Stimulated activated CD4-positive, alpha-beta T cell treated with anti-CD3 and anti-CD28 coated beads, Interleukin-1b, Interleukin-23, amount 100 ng/mL, for 1 hour (primary cell): ENCODE measurements around the gene GSK3B.
"Not testable (repeated sequence)": the region's sequence is repeated elsewhere in the genome, so short reads cannot be mapped to it uniquely, and the experiment has no call there.

ENCODE experiments used
- DNase-seq, 2 donors: peaks; one replicate each; pipeline ENCODE4 v3.0.0-alpha.2; 2020; ENCODE audit warnings: low read depth in 2 of 2

Gene GSK3B

GRCh38 chr3:120053647-120054046 is 40.6 kb downstream of the GSK3B start:
- DNase-seq = not testable (repeated sequence)

- no peak for DNase-seq
These were observed 41.6 kb downstream of the GSK3B start for GRCh38 chr3:120052677-120053076.

GRCh38 chr3:120052225-120052624 is 42.0 kb downstream of the GSK3B start:
- no peak for DNase-seq

- DNase-seq = not testable (repeated sequence)
These were observed 42.7 kb downstream of the GSK3B start for GRCh38 chr3:120051570-120051969.

GRCh38 chr3:120049881-120050539 is 44.2 kb downstream of the GSK3B start:
- no peak for DNase-seq

GRCh38 chr3:120049072-120049471 is 45.2 kb downstream of the GSK3B start:
- DNase-seq = no peak

GRCh38 chr3:120048355-120049041 is 45.7 kb downstream of the GSK3B start:
- DNase-seq = no peak

GRCh38 chr3:120047686-120048085 is 46.6 kb downstream of the GSK3B start:
- DNase-seq = no peak

- DNase-seq = no peak
These were observed 53.4 kb downstream of the GSK3B start for GRCh38 chr3:120040813-120041377.

GRCh38 chr3:120039642-120040610 is 54.3 kb downstream of the GSK3B start:
- no peak for DNase-seq

GRCh38 chr3:120033596-120033995 is 60.7 kb downstream of the GSK3B start:
- DNase-seq = no peak

- DNase-seq = no peak
These were observed 62.7 kb downstream of the GSK3B start for GRCh38 chr3:120031561-120031960.

- no peak for DNase-seq
These were observed 64.5 kb downstream of the GSK3B start for GRCh38 chr3:120029749-120030148.

GRCh38 chr3:120028271-120029047 is 65.8 kb downstream of the GSK3B start:
- DNase-seq = no peak

- DNase-seq = no peak
These were observed 67.0 kb downstream of the GSK3B start for GRCh38 chr3:120027226-120027625.

- DNase-seq = no peak
These were observed 68.7 kb downstream of the GSK3B start for GRCh38 chr3:120025520-120025919.

GRCh38 chr3:120024103-120024502 is 70.1 kb downstream of the GSK3B start:
- DNase-seq = no peak

GRCh38 chr3:120022729-120023128 is 71.5 kb downstream of the GSK3B start:
- no peak for DNase-seq

- DNase-seq = no peak
These were observed 72.7 kb downstream of the GSK3B start for GRCh38 chr3:120021523-120021922.

- DNase-seq = no peak
These were observed 75.9 kb downstream of the GSK3B start for GRCh38 chr3:120018299-120018698.

GRCh38 chr3:120017692-120018091 is 76.6 kb downstream of the GSK3B start:
- DNase-seq = no peak
